HS-5 (cell line): ENCODE results near the gene SLC27A1.
"Not testable (repeated sequence)": the region's sequence is repeated elsewhere in the genome, so short reads cannot be mapped to it uniquely, and the experiment has no call there.

Source experiments
- DNase-seq: peaks from one replicate; pipeline ENCODE4 v3.0.0-alpha.2; 2012; ENCODE audit warnings: low read depth

Gene SLC27A1

GRCh38 chr19:17457616-17458015 lies 12.7 kb upstream of the SLC27A1 start:
- no peak for DNase-seq

- no peak for DNase-seq
Observed at GRCh38 chr19:17458970-17459369, 11.4 kb upstream of the SLC27A1 start.

DNA sequence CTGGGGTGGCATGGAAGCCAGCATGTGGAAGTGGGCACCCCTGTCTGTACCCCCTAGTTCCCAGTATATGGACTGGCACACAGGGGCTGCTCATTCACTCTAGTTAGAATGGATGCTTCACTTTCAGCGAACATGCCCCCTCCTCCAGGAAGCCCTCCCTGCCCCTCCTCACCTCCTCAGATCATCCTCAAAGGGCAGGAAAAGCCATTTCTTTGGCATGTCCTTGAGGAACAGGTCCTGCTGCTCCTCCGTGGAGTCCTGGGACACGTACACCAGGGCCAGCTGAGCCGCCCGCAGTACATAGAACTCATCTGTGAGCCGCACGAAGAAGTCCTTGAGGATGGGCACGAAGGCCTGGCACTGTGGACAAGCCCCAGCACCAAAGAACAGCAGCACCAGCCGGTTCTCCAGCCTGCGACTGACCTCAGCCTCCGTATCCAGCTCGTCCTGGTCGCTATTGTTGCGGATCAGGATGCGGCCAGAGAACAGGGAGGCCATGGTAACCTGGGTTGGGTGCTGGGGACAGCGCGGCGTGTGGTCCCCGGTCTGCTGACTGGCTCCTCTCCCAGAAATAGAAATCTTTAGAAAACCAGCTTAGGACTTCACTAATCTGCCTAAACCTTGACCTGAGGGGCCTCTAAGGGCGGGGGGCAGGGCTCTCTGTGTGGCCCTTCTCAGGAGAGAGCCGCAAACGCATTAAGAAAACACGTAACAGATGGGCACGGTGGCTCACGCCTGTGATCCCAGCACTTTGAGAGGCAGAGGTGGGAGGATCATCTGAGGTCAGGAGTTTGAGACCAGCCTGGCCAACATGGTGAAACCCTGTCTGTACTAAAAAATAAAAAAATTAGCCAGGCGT lies 9.7 kb upstream of the SLC27A1 start, which contains the start of gene NXNL1:
Gene NXNL1 (minus strand): TSS at position 555 of the 859 bp plus-strand sequence. CDS start 57 bp downstream, at position 498.
- DNase-seq, result no peak

- DNase-seq, result no peak
Observed at GRCh38 chr19:17466487-17466850, 3.9 kb upstream of the SLC27A1 start.

DNA sequence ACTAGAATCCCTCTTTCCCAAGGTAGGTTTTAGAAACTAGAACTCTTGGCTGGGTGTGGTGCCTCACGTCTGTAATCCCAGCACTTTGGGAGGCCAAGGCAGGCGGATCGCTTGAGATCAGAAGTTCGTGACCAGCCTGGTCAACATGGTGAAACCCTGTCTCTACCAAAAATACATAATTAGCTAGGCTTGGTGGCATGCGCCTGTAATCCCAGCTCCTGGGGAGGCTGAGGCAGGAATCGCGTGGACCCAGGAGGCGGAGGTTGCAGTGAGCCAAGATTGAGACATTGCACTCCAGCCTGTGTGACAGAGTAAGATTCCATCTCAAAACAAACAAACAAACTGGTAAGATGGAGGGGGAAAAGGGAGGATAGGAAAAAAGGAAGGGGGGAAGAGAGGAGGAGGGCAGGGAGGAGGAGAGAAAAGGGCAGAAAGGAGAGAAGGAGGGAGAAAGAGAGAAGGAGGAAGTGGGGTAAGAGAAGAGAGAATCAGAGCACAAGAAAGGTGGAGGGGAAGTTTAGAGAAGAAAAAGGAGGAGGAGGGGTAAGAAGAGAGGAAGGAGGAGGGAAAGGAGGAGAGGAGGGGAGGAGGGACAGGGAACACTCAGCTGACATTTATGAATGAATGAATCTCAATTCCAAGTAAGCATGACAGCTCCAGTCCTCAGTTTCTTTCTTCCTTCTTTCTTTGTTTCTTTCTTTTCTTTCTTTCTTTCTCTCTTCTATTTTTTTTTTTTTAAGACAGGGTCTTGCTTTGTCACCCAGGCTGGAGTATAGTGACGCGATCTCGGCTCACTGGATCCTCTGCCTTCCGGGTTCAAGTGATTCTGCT lies 2.6 kb upstream of the SLC27A1 start:
- no peak for DNase-seq

- no peak for DNase-seq
Observed at GRCh38 chr19:17468302-17469091, 1.8 kb upstream of the SLC27A1 start.

- no peak for DNase-seq
Observed at GRCh38 chr19:17469092-17469480, 1.2 kb upstream of the SLC27A1 start.

- DNase-seq, result peak; percentile 90
Observed at GRCh38 chr19:17469481-17470067, 750 bp upstream of the SLC27A1 start.

DNA sequence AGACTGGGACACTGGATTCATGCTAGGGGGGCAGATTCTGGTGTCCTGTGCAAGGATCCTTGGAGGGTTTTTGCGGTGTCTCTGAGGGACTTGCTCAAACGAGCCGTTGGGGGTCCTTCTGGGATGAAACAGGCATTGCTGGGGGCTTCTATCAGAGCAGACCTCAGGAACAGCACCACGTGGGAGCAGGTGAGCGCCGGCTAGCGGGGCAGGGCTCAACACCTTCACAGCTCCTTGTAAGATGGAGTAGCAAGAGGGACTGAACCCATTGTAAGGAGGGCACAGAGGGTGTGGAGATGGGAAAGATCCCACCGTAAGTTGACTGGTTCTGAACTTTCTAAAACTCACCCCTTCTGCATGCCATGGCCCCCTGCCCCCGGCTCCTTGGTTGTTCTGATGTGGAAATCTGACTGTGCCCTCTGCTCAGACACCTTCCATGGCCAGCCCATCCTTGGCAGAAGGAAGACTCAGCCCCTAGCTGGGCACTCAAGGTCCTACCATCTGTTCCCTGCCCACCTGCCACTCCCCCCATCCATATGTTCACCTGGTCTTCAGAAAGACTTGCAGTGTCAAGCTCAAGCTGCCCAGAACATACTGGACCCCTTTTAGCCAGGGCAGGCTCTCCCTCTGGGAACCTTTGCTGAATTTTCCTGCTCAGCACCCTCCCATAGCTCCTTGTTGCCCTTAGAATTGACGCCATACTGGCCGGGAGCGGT lies 1.2 kb downstream of the SLC27A1 start:
- DNase-seq, result no peak

DNA sequence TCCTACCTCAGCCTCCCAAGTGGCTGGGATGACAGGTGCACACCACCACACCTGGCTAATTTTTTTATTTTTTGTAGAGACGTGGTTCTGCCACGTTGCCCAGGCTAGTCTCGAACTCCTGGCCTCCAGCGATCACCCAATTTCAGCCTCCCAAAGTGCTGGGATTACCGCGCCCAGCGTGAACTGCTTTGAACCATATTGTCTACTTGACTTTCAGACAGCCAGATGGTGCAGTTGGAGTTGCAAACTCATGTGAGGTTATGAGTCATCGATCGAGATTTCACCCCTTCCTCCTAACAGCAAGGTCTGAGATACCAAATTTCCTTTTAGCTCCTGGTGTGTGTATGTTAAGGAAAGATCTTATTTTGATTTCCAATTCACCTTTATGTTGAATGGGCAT lies 2.7 kb downstream of the SLC27A1 start:
- peak; percentile 59 for DNase-seq

DNA sequence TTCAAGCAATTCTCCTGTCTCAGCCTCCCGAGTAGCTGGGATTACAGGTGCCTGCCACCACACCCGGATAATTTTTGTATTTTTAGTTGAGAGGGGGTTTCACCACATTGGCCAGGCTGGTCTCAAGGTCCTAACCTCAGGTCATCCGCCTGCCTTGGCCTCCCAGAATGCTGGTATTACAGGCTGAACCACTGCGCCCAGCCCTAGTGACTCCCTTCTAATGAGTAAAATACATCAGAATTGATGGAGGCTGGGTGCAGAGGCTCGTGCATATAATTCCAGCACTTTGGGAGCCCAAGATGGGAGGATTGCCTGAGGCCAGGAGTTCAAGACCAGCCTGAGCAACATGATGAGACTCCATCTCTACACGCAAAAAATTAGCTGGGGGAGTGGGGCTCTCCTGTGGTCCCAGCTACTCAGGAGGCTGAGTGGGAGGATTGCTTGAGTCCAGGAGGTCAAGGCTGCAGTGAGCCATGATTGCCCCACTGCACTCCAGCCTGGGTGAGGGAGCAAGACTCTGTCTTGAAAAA lies 4.8 kb downstream of the SLC27A1 start:
- not testable (repeated sequence) for DNase-seq

DNA sequence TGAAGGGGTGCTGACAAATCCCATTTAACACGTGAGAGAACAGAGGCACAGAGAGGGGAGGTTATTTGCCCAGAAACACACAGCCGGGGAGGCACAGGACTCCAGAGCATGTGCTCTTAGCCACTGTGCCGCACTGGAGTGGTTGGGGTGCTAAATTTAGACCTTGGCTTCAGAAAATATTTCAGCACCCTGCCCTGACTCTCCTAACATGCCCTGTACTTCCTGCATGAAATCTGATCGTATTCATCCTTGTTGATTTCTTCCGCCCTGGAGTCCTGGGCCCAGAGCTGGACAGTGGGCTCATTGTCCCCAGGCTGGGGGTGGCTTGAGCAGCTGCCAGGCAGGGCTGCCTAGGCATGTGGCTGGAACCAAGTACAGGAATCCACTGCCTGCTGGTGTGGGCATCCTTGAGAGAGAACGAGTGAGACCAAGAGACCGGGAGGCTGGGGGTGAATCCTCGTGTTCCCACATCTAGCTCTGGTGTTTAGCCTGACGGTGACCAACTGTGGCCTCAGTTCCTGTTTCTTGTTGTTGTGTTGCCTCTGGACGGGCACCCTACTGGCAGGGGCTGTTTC lies 5.3 kb downstream of the SLC27A1 start:
- DNase-seq, result no peak

- DNase-seq, result peak; percentile 53
Observed at GRCh38 chr19:17479325-17479791, 9.0 kb downstream of the SLC27A1 start.

DNA sequence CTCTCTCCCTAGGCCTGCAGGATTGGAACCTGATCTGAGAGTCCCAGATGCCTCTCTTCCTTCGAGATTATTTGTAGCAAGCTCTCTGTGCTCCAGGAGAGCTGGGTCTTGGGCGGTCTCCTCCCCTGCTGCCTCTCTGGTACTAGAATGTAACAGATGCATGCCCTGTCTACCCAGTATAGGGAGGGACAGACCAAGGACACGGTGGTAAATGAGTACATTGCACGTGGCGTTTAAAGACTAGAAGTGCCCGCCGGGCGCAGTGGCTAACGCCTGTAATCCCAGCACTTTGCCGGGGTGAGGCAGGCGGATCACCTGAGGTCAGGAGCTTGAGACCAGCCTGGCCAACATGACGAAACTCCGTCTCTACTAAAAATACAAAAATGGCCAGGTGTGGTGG lies 11.7 kb downstream of the SLC27A1 start:
- DNase-seq, result no peak

GRCh38 chr19:17482877-17483604 lies 12.7 kb downstream of the SLC27A1 start:
- DNase-seq, result no peak

DNA sequence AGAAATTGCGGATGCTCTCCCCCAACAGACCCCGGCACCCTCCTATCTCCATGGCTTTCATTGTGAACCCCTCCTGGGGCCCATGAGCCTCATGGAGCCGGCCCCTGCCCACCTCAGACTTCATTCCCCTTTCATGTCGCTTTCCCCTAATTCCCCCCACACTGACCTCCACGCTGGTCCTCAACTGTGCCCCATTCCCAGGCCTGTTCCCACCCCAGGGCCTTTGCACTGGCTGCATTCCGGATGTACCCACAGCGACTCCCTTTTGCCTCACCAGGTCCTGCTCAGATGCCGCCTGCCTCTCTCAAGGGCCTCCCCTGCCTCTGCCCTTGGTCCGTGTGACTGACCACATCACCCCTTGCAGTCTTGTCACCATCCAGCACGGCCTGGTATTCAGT lies 13.3 kb downstream of the SLC27A1 start:
- DNase-seq, result no peak

- no peak for DNase-seq
Observed at GRCh38 chr19:17484520-17485185, 14.3 kb downstream of the SLC27A1 start.

- no peak for DNase-seq
Observed at GRCh38 chr19:17486545-17487240, 16.4 kb downstream of the SLC27A1 start.
